Caco-2 (cell line): Measurements from ENCODE around the gene SPSB4. TPM values are rescaled to one million over a fixed set of nuclear protein-coding genes. Genes with fewer than 3 reads are reported as not detected.

Source experiments
- BruUV-seq: library from RNA; stranded (reverse); fragments of 400-500 nt; replicated peaks from 2 replicates; lab custom pipeline; 2021; lab: Mats Ljungman, UMichigan
- CTCF ChIA-PET: fragments of 300-600 bp; sonication (Branson Sonifier 250); formaldehyde crosslinking; loops from one replicate; lab custom pipeline; 2022; ENCODE audit warnings: antibody characterized with exemption; lab: Charles Lee
- POLR2A ChIA-PET: fragments of 300-600 bp; sonication (Branson Sonifier 250); formaldehyde crosslinking; loops from one replicate; lab custom pipeline; 2022; ENCODE audit warnings: antibody characterized with exemption; lab: Charles Lee
- DNase-seq, 2 experiments: peaks; one replicate each; pipeline versions ENCODE4 v3.0.0 to v3.0.0-alpha.2; 2020 to 2022
- H3K27me3 ChIP-seq: replicated peaks from 2 replicates; pipeline ENCODE4 v1.6.0; 2011; ENCODE audit warnings: low read length; ENCODE audit not compliant: control insufficient read depth, insufficient read depth
- H3K36me3 ChIP-seq: 2 replicates; pipeline ENCODE4 v1.5.1; 2011; ENCODE audit warnings: low read length; ENCODE audit not compliant: control insufficient read depth, insufficient read depth
- H3K4me1 ChIP-seq: fragments of 250-450 bp; sonication (Bioruptor Pico); 2 replicates; pipeline ENCODE4 v1.5.1; 2020; ENCODE audit warnings: mild to moderate bottlenecking
- H3K4me3 ChIP-seq: 2 replicates; pipeline ENCODE4 v1.5.1; 2011; ENCODE audit warnings: low read depth, mild to moderate bottlenecking, control low read depth, low read length
- H3K9me3 ChIP-seq: fragments of 250-450 bp; sonication (Bioruptor Pico); 2 replicates; pipeline ENCODE4 v1.5.1; 2020; ENCODE audit warnings: mild to moderate bottlenecking, moderate library complexity
- H3K27ac Mint-ChIP-seq: one replicate; pipeline ENCODE4 v1.8.0; 2022; ENCODE audit warnings: mixed read lengths; ENCODE audit not compliant: unreplicated experiment
- H3K27me3 Mint-ChIP-seq: one replicate; pipeline ENCODE4 v1.8.0; 2022; ENCODE audit warnings: mixed read lengths; ENCODE audit not compliant: insufficient read depth, unreplicated experiment
- H3K36me3 Mint-ChIP-seq: one replicate; pipeline ENCODE4 v1.8.0; 2022; ENCODE audit warnings: mild to moderate bottlenecking, mixed read lengths; ENCODE audit not compliant: insufficient read depth, unreplicated experiment
- H3K4me1 Mint-ChIP-seq: one replicate; pipeline ENCODE4 v1.8.0; 2022; ENCODE audit warnings: low read depth, mixed read lengths; ENCODE audit not compliant: unreplicated experiment
- H3K4me3 Mint-ChIP-seq: one replicate; pipeline ENCODE4 v1.8.0; 2022; ENCODE audit warnings: mild to moderate bottlenecking, moderate library complexity, mixed read lengths; ENCODE audit not compliant: unreplicated experiment
- H3K9me3 Mint-ChIP-seq: one replicate; pipeline ENCODE4 v1.8.0; 2022; ENCODE audit warnings: mixed read lengths; ENCODE audit not compliant: unreplicated experiment
- intact Hi-C: fragments of 100-400 bp; cut with micrococcal nuclease; formaldehyde crosslinking; loops from one replicate; pipeline ENCODE4 v1.10.0; 2022; ENCODE audit not compliant: unreplicated experiment
- total RNA-seq: library from RNA; stranded (reverse); gene quantifications from 2 replicates; pipeline ENCODE4 v1.2.3, GENCODE V29; 2022
- TF ChIP-seq, protein P1 (sequence below), 2 experiments: fragments of 200-600 bp in 1 of 2; IDR thresholded peaks; 1 replicate in 1 of 2; 2 replicates in 1 of 2; pipeline versions ENCODE4 v1.5.1 to v1.8.0; 2011 to 2022; ENCODE audit warnings: antibody characterized with exemption in 1 of 2, control low read depth in 1 of 2, inconsistent platforms in 1 of 2, low read depth in 1 of 2, low read length in 1 of 2, mild to moderate bottlenecking in 1 of 2, moderate library complexity in 1 of 2; ENCODE audit not compliant: insufficient read depth in 1 of 2, severe bottlenecking in 1 of 2, unreplicated experiment in 1 of 2

The SPSB4 gene
- total RNA-seq, 1 experiment from 2014 or later, result not detected

DNA sequence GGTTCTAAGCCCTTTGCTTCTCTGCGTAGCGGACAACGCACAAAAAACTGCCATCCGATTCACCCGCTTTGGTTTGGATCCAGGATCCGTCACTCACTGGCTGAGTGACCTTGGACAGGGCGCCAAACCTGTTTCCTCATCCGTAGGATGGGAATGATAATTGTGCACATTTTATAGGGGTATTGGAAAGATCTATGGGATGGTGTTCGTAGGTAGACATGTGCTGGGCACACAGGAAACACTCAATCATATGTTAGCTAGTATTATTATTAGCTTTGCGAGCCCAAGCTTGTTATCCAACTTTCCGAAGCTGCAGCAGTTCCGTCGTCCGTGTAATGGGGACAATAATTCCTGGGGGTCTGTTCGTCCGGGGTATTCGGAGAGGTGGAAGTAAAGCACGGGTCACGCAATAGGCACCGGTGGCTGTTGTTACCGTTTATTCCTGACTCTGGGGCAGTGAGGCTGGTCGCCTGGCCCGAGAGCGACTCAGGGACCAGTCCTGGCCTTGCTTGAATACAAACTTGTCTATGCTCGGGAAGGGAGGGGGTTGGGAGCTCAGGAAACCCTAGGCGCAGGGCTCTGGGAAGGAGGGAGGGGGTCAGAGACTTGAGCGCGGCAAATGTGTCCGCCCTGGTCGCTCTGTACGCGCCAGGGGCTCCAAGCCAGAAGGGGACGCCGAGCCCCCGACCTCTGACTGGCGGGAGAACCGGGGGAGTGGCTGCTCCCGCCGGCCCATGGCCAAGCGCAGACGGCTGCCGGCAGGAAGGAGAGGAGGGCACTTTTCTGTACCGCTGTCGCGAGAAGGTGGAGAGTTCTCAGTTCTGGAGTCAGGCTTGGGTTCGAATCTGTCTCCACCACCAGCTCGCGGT, 1.3 kb downstream of the SPSB4 start:
- Mint-ChIP-seq H3K27ac (no peak overlapping the region), H3K4me3 (no peak overlapping the region), H3K4me1 (no peaks in the 10 kb centered on the region), H3K36me3 (no peaks in the 10 kb centered on the region), H3K27me3 (peaks cover 7% of the 10 kb centered on the region), H3K9me3 (no peaks in the 10 kb centered on the region)
- Histone ChIP-seq H3K4me3 (no peak overlapping the region), H3K4me1 (no peaks in the 10 kb centered on the region), H3K27me3 (no peaks in the 10 kb centered on the region), H3K9me3 (no peaks in the 10 kb centered on the region), H3K36me3 (no peaks in the 10 kb centered on the region)
- TF ChIP-seq, protein P1, sequence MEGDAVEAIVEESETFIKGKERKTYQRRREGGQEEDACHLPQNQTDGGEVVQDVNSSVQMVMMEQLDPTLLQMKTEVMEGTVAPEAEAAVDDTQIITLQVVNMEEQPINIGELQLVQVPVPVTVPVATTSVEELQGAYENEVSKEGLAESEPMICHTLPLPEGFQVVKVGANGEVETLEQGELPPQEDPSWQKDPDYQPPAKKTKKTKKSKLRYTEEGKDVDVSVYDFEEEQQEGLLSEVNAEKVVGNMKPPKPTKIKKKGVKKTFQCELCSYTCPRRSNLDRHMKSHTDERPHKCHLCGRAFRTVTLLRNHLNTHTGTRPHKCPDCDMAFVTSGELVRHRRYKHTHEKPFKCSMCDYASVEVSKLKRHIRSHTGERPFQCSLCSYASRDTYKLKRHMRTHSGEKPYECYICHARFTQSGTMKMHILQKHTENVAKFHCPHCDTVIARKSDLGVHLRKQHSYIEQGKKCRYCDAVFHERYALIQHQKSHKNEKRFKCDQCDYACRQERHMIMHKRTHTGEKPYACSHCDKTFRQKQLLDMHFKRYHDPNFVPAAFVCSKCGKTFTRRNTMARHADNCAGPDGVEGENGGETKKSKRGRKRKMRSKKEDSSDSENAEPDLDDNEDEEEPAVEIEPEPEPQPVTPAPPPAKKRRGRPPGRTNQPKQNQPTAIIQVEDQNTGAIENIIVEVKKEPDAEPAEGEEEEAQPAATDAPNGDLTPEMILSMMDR (IDR thresholded peaks at IDR 0.05; ENCODE audit: insufficient read depth in 1 of 2, low read depth in 1 of 2, low read length in 1 of 2, severe bottlenecking in 1 of 2, unreplicated experiment in 1 of 2), result no peak
- CTCF ChIA-PET, result no interaction called here
- intact Hi-C loops, result no loop called here
- DNase-seq, result no peak
- POLR2A ChIA-PET, result interaction anchor here (0.6 kb wide), 1 partner anchor 162 kb away, joined by 16 read pairs; no protein-coding TSS in a partner anchor
- no TSS peak for BruUV-seq

- H3K4me1 Mint-ChIP-seq, result no peaks in the 10 kb centered on the region
- Histone ChIP-seq H3K9me3 (no peaks in the 10 kb centered on the region), H3K36me3 (no peaks in the 10 kb centered on the region), H3K27me3 (no peaks in the 10 kb centered on the region), H3K4me1 (no peaks in the 10 kb centered on the region), H3K4me3 (no peak overlapping the region)
- CTCF ChIA-PET, result no interaction called here
- BruUV-seq, result no TSS peak
- no peaks in the 10 kb centered on the region for H3K36me3 Mint-ChIP-seq
- no peak for DNase-seq
- peaks cover 7% of the 10 kb centered on the region for H3K27me3 Mint-ChIP-seq
- H3K27ac Mint-ChIP-seq, result no peak overlapping the region
- no peak overlapping the region for H3K4me3 Mint-ChIP-seq
- intact Hi-C loops, result no loop called here
- TF ChIP-seq, protein P1 (IDR thresholded peaks at IDR 0.05; ENCODE audit: insufficient read depth in 1 of 2, low read depth in 1 of 2, low read length in 1 of 2, severe bottlenecking in 1 of 2, unreplicated experiment in 1 of 2), result no peak
- POLR2A ChIA-PET, result no interaction called here
- no peaks in the 10 kb centered on the region for H3K9me3 Mint-ChIP-seq
Measured at GRCh38 chr3:141055136-141055535, 4.0 kb downstream of the SPSB4 start.

DNA sequence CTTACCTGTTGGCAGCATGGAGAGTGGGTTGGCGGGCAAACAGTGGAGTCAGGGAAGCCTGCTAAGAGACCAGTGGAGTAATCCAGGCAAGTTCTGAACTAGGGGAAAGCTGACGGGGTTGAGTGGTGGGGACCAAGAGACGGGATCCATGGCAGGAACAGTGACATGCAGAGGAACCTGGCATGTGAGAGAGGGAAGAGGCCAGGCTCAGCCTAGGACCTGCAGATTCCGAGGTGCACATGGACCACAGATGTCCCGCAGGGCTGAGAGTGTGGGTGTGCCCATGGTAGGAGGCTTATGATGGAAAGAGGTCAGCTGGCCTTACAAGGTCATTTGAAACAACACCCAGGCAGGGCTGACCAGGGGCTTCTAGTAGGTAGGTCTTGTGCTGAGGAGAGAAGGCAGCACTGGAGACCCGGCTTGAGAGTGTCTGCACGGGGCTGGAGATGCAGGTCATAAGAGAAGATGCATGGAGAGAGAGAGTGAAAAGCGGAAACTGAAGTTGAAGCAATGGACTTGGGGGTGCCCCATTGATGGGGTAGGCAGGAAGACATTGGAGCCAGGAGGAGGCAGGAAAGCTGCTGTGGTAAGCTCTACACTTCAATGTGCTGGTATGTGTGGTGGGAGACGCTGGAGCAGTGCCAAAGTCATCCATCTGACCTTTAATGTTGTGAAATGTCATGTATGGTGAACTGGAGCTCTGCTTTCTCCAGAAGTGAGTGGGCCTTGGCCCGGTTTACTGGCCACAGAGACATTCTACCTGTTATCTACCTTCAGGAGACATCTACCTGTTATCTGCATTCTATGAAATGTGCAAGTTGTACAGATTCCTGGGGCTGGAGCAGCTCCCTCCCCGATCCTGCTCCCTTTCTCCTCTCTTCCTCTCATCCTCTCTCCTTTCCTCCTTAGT, 4.6 kb downstream of the SPSB4 start:
- Histone ChIP-seq H3K27me3 (no peaks in the 10 kb centered on the region), H3K4me3 (no peak overlapping the region), H3K9me3 (no peaks in the 10 kb centered on the region), H3K4me1 (no peaks in the 10 kb centered on the region), H3K36me3 (no peaks in the 10 kb centered on the region)
- ChIA-PET CTCF (no interaction called here), POLR2A (no interaction called here)
- TF ChIP-seq, protein P1 (IDR thresholded peaks at IDR 0.05; ENCODE audit: insufficient read depth in 1 of 2, low read depth in 1 of 2, low read length in 1 of 2, severe bottlenecking in 1 of 2, unreplicated experiment in 1 of 2), result no peak
- Mint-ChIP-seq H3K36me3 (no peaks in the 10 kb centered on the region), H3K27me3 (peaks cover 7% of the 10 kb centered on the region), H3K9me3 (no peaks in the 10 kb centered on the region), H3K4me3 (no peak overlapping the region), H3K27ac (no peak overlapping the region), H3K4me1 (no peaks in the 10 kb centered on the region)
- BruUV-seq, result no TSS peak
- no peak for DNase-seq
- intact Hi-C loops, result no loop called here
